KBM-7 (cell line): ENCODE results near the gene CD276.
"Not testable (repeated sequence)": the region's sequence is repeated elsewhere in the genome, so short reads cannot be mapped to it uniquely, and the experiment has no call there.

Experiments
- DNase-seq: peaks from one replicate; pipeline ENCODE4 v3.0.0-alpha.2; 2015
- in situ Hi-C: fragments of 300-500 bp; cut with MboI; formaldehyde crosslinking; loops from 2 replicates; pipeline ENCODE4 v1.14.3; 2020; ENCODE audit warnings: low sequenced_read_pairs, low pct_unique_long_range_greater_than_20kb, mixed read lengths

CD276 gene

DNA sequence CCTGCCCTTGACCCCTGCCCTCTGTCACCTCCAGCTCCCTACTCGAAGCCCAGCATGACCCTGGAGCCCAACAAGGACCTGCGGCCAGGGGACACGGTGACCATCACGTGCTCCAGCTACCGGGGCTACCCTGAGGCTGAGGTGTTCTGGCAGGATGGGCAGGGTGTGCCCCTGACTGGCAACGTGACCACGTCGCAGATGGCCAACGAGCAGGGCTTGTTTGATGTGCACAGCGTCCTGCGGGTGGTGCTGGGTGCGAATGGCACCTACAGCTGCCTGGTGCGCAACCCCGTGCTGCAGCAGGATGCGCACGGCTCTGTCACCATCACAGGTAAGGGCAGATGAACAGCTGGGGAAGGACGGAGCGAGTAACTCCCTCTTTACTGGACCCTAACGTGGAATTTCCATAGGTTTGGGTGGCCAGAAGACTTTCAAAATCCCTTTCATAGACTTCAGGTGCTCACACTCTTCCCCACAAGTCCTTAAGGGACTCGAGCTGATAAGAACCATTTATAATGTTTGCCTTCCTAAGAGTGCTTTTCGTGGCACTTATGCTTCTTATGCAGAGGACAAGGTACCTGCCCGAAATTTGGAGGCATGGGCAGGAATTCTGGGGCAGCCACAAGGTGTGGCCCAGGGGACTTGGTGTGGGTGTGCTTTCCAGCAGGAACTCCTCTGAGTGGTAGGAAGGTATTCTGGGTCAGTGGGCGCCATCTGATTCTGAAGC, 20.1 kb downstream of the CD276 start:
- in situ Hi-C loops, DNase-seq: not testable (repeated sequence)

DNA sequence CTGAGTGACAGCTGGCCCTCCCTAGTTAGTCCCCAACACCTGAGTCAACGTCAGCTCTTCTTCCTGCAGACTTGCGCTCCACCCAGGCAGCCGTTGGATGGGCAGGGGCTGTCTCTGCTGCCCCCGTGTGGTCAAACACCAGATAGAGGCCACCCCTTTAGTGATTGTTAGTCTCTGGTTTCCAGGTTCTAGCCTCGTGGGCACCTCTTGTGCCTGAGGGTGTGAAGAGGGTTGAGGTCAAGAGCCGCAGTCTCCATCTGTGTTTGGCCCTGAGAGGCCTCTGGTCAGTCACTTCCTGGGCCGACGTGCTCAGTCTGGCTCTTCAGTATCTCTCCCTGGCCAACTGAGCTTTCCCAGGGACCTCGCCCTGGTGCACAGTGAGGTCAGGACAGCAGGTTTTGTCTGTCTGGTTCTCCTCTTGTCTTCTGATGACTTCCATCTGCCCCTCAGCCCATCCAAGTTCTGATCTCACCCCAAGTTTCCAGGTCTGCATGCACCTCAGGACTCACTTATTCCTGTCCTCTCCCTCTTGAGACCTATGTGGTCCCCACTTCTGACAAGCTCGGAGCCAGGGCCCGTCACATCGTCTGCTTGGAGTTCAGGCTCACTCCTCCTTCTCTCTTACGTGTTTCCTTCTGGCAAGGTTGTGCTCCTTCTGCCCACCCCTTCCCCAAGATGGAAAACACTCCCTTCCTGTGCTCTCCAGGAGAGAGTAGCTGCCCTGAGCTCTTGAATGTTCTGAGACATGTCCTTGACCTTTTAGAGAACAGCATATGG, 20.9 kb downstream of the CD276 start:
- peak; percentile 83 for DNase-seq
- in situ Hi-C loops: no loop called here

GRCh38 chr15:73708691-73709090, 24.5 kb downstream of the CD276 start:
- in situ Hi-C loops: no loop called here
- DNase-seq: no peak

DNA sequence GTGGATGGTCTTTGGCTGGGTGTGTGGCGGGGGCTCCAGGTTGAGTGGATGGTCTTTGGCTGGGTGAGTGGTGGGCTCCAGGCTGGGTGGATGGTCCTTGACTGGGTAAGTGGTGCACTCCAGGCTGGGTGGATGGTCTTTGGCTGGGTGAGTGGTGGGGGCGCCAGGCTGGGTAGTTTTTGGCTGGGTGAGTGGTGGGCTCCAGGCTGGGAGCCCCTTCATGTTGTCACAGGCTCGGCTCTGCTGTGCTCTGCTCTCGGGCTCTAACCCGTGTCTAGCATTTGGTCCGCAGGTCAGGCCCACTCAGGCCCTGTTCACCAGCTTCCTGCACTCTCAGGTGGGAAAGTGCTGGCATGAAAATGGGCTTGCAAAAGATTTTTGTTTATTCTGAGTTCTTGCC, 25.1 kb downstream of the CD276 start:
- in situ Hi-C loops: no loop called here
- DNase-seq: no peak

DNA sequence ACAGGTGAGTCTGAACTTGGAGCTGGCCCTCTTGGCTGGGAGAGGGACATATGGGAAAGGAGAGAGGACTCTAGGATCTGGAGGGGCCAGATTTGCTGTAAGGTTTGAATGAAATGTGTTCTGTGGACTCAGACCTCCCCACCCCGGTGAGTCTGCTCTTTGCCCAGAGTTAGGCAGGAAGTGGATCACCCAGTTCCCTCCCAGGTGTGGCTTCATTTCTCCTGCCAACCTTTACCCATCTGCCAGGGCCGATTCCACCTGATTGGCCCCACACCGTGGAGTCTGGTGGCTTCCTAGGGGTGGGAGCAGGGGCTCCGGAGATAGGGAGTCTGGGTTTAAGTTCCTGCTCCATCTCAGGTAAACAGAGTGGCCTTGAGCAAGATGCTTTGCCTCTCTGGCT, 25.5 kb downstream of the CD276 start:
- DNase-seq: no peak
- in situ Hi-C loops: no loop called here

- in situ Hi-C loops: no loop called here
These were observed 26.1 kb downstream of the CD276 start for GRCh38 chr15:73710321-73710720.

GRCh38 chr15:73711526-73711925, 27.3 kb downstream of the CD276 start:
- in situ Hi-C loops: no loop called here
- DNase-seq: peak; percentile 27

More at GRCh38 chr15:73710321-73710720, 26.1 kb downstream of the CD276 start:
- no peak for DNase-seq

DNA sequence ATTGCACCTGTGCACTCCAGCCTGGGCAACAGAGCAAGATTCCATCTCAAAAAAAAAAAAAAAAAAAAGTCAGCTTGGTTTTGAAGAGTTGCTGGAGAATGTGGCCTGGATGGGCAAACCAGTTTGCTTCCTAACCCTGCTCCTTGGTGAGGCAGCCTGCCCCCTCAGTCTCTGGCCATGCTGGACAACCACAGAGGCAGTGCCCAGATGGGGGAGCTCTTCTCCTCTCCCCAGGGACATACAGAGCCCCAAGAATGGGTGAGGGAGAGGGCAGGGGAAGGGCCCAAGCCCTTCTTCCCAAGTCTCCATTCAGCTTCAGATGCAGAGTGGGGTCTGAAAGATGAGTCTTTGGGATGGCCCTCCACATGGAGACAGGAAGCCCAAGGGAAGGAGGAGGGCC, 27.9 kb downstream of the CD276 start:
- in situ Hi-C loops: no loop called here
- no peak for DNase-seq

DNA sequence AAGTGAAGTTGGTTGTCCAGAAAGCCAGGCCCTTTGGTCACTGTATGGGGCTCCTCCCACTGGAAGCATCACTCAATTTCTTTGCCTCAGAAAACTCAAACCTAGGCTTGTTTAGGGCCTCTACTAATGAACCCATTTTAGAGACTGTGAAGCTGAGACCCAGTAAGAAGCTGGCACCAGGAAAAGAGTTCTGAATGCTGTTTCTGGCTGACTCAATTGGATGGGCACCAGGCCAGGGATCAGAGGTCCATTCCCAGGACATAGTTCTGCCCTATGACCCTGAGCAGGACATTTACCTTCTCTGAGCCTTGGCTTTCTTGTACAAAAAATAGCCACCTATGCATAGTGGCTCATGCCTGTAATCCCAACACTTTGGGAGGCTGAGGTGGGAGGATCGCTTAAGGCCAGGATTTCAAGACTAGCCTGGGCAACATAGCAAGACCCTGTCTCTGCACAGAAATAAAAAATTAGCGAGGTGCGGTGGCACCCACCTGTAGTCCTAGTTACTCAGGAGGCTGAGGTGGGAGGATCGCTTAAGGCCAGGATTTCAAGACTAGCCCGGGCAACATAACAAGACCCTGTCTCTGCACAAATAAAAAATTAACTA, 30.6 kb downstream of the CD276 start:
- no peak for DNase-seq
- in situ Hi-C loops: no loop called here

DNA sequence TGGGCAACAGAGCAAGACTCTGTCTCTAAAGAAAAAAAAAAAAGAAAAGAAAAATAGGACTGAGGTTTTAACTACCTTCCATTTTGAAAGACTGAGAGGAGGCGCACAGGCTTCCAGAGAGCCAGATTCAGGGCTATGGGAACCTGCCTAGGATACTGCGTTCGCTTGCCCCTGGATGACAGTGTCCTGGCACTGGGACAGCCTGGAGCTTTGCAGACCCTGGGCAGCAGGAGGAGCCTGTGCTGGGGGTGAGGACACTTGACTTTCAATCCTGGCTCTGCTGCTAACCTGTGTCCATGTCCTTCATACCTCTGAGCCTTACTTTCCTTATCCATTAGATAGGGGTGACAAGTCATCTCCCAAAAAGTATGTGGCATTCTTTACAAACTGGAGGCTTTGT, 31.2 kb downstream of the CD276 start:
- in situ Hi-C loops: no loop called here
- DNase-seq: no peak

DNA sequence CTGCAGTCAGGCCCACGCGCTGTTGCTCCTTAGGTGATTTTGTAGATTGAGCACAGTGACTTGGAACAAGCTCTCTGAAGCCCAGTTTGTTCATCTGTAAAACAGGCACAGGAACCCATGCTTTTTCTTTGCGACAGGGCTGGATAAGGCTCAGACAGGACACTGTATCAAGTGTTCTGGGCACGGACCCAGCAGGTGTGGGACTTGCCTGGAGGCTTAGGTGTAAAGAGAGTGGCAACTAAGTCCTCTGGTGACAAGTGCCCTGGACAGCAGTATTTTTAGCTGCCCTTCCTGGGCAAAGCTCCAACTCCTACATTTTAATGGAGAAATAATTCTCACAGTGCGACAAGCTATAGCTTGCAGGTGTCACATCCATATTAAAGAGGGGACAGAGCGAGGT, 32.2 kb downstream of the CD276 start:
- no peak for DNase-seq
- in situ Hi-C loops: no loop called here

GRCh38 chr15:73717206-73717605, 33.0 kb downstream of the CD276 start:
- DNase-seq: no peak
- in situ Hi-C loops: no loop called here

- in situ Hi-C loops: no loop called here
- no peak for DNase-seq
These were observed 33.6 kb downstream of the CD276 start for GRCh38 chr15:73717802-73718201.

GRCh38 chr15:73718694-73719093, 34.5 kb downstream of the CD276 start:
- no peak for DNase-seq
- in situ Hi-C loops: no loop called here

- DNase-seq: no peak
- in situ Hi-C loops: no loop called here
These were observed 38.2 kb downstream of the CD276 start for GRCh38 chr15:73722425-73722824.

- no peak for DNase-seq
- in situ Hi-C loops: no loop called here
These were observed 39.0 kb downstream of the CD276 start for GRCh38 chr15:73723191-73723590.

DNA sequence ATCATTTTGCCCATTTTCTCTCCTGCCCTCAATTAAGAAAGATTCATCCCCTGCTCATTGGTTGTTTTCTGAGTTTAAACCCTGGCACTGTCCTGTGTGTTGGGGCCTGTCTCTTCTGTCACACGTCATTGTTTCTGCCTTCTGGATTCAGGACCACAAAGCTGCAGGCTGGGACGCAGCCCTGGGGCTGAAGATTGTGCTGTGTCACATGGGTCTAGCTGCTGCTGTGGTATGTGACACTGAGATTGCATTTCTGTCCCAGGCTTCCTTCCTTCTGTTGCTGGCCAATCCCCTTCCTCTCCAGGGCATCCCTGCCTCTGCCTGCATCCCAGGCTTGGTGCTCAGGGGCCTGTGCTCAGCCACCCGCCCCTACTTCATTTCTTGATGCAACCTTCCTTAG, 40.0 kb downstream of the CD276 start:
- DNase-seq: no peak
- in situ Hi-C loops: no loop called here

- no peak for DNase-seq
- in situ Hi-C loops: no loop called here
These were observed 43.3 kb downstream of the CD276 start for GRCh38 chr15:73727330-73727976.

DNA sequence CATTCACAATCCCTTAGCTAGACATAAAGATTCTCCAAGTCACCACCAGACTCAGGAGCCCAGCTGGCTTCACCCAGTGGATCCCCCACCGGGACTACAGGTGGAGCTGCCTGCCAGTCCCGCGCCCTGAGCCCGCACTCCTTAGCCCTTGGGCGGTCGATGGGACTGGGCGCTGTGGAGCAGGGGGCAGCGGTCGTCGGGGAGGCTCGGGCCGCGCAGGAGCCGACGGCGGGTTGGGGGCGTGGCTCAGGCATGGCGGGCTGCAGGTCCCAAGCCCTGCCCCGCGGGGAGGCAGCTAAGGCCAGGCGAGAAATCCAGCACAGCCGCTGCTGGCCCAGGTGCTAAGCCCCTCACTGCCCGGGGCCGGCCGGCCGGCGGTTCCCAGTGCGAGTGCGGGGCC, 47.9 kb downstream of the CD276 start:
- DNase-seq, in situ Hi-C loops: not testable (repeated sequence)

- no peak for DNase-seq
- in situ Hi-C loops: no loop called here
These were observed 48.7 kb downstream of the CD276 start for GRCh38 chr15:73732930-73733329.
